ENCODE data around the gene SPATA22.
"Not testable (repeated sequence)": the region's sequence is repeated elsewhere in the genome, so short reads cannot be mapped to it uniquely, and the experiment has no call there.

Gene SPATA22

GRCh38 chr17:3471599-3471998 lies at the start of gene SPATA22:
Gene SPATA22, minus strand, starts transcription at chr17:3471819. Its CDS starts 2,494 bp downstream, at chr17:3469325.
- no peak for DNase-seq

- not testable (repeated sequence) for DNase-seq
Observed at GRCh38 chr17:3519472-3519871, 47.9 kb upstream of the SPATA22 start.

- no peak for DNase-seq
Observed at GRCh38 chr17:3514873-3515272, 43.3 kb upstream of the SPATA22 start.

- not testable (repeated sequence) for DNase-seq
Observed at GRCh38 chr17:3514167-3514566, 42.5 kb upstream of the SPATA22 start.

- DNase-seq: no peak
Observed at GRCh38 chr17:3513305-3514035, 41.9 kb upstream of the SPATA22 start.

GRCh38 chr17:3512505-3513171 lies 41.0 kb upstream of the SPATA22 start:
- no peak for DNase-seq

- DNase-seq: no peak
Observed at GRCh38 chr17:3511852-3512504, 40.4 kb upstream of the SPATA22 start.

GRCh38 chr17:3510090-3510489 lies 38.5 kb upstream of the SPATA22 start:
- peak in 1 of 2 experiments; percentile 49 for DNase-seq

- DNase-seq: no peak
Observed at GRCh38 chr17:3507869-3508268, 36.2 kb upstream of the SPATA22 start.

- DNase-seq: no peak
Observed at GRCh38 chr17:3507071-3507470, 35.5 kb upstream of the SPATA22 start.

- no peak for DNase-seq
Observed at GRCh38 chr17:3506054-3506453, 34.4 kb upstream of the SPATA22 start.

GRCh38 chr17:3505008-3505407 lies 33.4 kb upstream of the SPATA22 start:
- no peak for DNase-seq

- DNase-seq: no peak
Observed at GRCh38 chr17:3503285-3503684, 31.7 kb upstream of the SPATA22 start.

- no peak for DNase-seq
Observed at GRCh38 chr17:3502466-3502865, 30.8 kb upstream of the SPATA22 start.

GRCh38 chr17:3501344-3501743 lies 29.7 kb upstream of the SPATA22 start:
- no peak for DNase-seq

- no peak for DNase-seq
Observed at GRCh38 chr17:3497101-3497500, 25.5 kb upstream of the SPATA22 start.

- DNase-seq: no peak
Observed at GRCh38 chr17:3485481-3486068, 14.0 kb upstream of the SPATA22 start.

- no peak for DNase-seq
Observed at GRCh38 chr17:3482852-3483251, 11.2 kb upstream of the SPATA22 start.

GRCh38 chr17:3479988-3480387 lies 8.4 kb upstream of the SPATA22 start:
- DNase-seq: no peak

- peak; percentile 44 to 58 for DNase-seq
Observed at GRCh38 chr17:3475812-3476610, 4.4 kb upstream of the SPATA22 start, which contains the start of gene ASPA. Gene ASPA, plus strand, starts transcription at chr17:3475997. Its CDS starts 163 bp downstream, at chr17:3476160.

GRCh38 chr17:3475251-3475685 lies 3.6 kb upstream of the SPATA22 start:
- DNase-seq: no peak

- peak in 1 of 2 experiments; percentile 3 for DNase-seq
Observed at GRCh38 chr17:3474212-3474611, 2.6 kb upstream of the SPATA22 start.
